K562 (cell line): Measurements from ENCODE around the gene MRTFB. TPM values are rescaled to one million over a fixed set of nuclear protein-coding genes. Genes with fewer than 3 reads are reported as not detected.

ENCODE experiments used
- ATAC-seq: fragments of 200-7000 bp; cut with Tn5 transposase; 3 replicates; pipeline ENCODE4 v1.9.1; 2020; ENCODE audit warnings: moderate library complexity
- BruUV-seq: library from RNA; stranded (reverse); fragments of 400-500 nt; replicated peaks from 2 replicates; lab custom pipeline; 2021; lab: Mats Ljungman, UMichigan
- CTCF ChIA-PET: fragments of 300-600 bp; formaldehyde crosslinking; extraction: SDS; loops from one replicate; lab custom pipeline; 2021; ENCODE audit warnings: low intra/inter-chr PET ratio; lab: Yijun Ruan, JAX
- POLR2A ChIA-PET: fragments of 300-600, 350-650 bp; sonication (Branson Sonifier 250); formaldehyde crosslinking; extraction: SDS; loops from one replicate; lab custom pipeline; 2021; ENCODE audit warnings: antibody characterized with exemption, inconsistent platforms; lab: Yijun Ruan, JAX
- DNase-seq, 4 experiments: peaks; one replicate each; pipeline versions ENCODE4 v3.0.0 to v3.0.0-alpha.2; 2011 to 2018; ENCODE audit warnings: low spot score in 3 of 4, mixed read lengths in 3 of 4; ENCODE audit errors: extremely low read depth in 1 of 4
- FAIRE-seq: peaks from 2 replicates; lab custom pipeline; 2011; peaks lifted over from hg19 to GRCh38; lab: Jason Lieb, UNC
- H2AFZ ChIP-seq: 2 replicates; pipeline ENCODE4 v1.6.0; 2011; ENCODE audit warnings: low read depth, low read length, control low read depth, inconsistent platforms
- H3K27ac ChIP-seq: fragments of 200-600 bp; 3 replicates; pipeline ENCODE4 v1.8.0; 2011; ENCODE audit warnings: low read depth, mild to moderate bottlenecking, control low read depth, inconsistent platforms, low read length, moderate library complexity, mixed read lengths; ENCODE audit errors: extremely low read depth
- H3K27me3 ChIP-seq, 2 experiments: fragments of 300-600 bp in 1 of 2; 2 replicates in 1 of 2; 3 replicates in 1 of 2; pipeline versions ENCODE4 v1.6.0 to v1.8.0; 2011; ENCODE audit warnings: inconsistent platforms in 2 of 2, low read length in 2 of 2, mild to moderate bottlenecking in 1 of 2, mixed read lengths in 1 of 2, moderate library complexity in 1 of 2; ENCODE audit not compliant: control insufficient read depth in 2 of 2, insufficient read depth in 2 of 2
- H3K36me3 ChIP-seq: fragments of 300-600 bp; 3 replicates; pipeline ENCODE4 v1.8.0; 2011; ENCODE audit warnings: mild to moderate bottlenecking, low read length, inconsistent platforms; ENCODE audit not compliant: control insufficient read depth, insufficient read depth
- H3K4me1 ChIP-seq, 2 experiments: fragments of 200-600 bp in 1 of 2; replicated peaks in 1 of 2; 2 replicates in 1 of 2; 3 replicates in 1 of 2; pipeline versions ENCODE4 v1.5.1 to v1.8.0; 2011; ENCODE audit warnings: inconsistent platforms in 2 of 2, low read length in 2 of 2, mild to moderate bottlenecking in 1 of 2, mixed read lengths in 1 of 2, moderate library complexity in 1 of 2; ENCODE audit not compliant: control insufficient read depth in 2 of 2, insufficient read depth in 2 of 2
- H3K4me2 ChIP-seq: 2 replicates; pipeline ENCODE4 v1.6.1; 2011; ENCODE audit warnings: low read length, control low read depth, inconsistent platforms, mixed read lengths; ENCODE audit not compliant: insufficient read depth
- H3K4me3 ChIP-seq: fragments of 200-600 bp; sonication (generic), shearing (Covaris generic); 2 replicates; pipeline ENCODE4 v1.5.1; 2016; ENCODE audit warnings: control low read depth, inconsistent platforms
- H3K79me2 ChIP-seq: fragments of 200-600 bp; 3 replicates; pipeline ENCODE4 v1.8.0; 2011; ENCODE audit warnings: low read length, inconsistent platforms; ENCODE audit not compliant: control insufficient read depth, insufficient read depth
- H3K9ac ChIP-seq, 2 experiments: 2 replicates each; pipeline versions ENCODE4 v1.6.0 to v1.6.1; 2011; ENCODE audit warnings: low read depth in 2 of 2, low read length in 2 of 2, control low read depth in 1 of 2, inconsistent platforms in 1 of 2, mild to moderate bottlenecking in 1 of 2, mixed read lengths in 1 of 2; ENCODE audit not compliant: insufficient read depth in 1 of 2
- H3K9me1 ChIP-seq: one replicate; pipeline ENCODE4 v1.6.0; 2011; ENCODE audit warnings: inconsistent platforms, mild to moderate bottlenecking, low read length, moderate library complexity; ENCODE audit not compliant: control insufficient read depth, insufficient read depth
- H3K9me3 ChIP-seq: replicated peaks from 2 replicates; pipeline ENCODE4 v1.5.1; 2011; ENCODE audit warnings: low read depth, low read length, inconsistent platforms; ENCODE audit not compliant: control insufficient read depth, insufficient read depth
- H4K20me1 ChIP-seq: replicated peaks from 2 replicates; pipeline ENCODE4 v1.6.1; 2011; ENCODE audit warnings: low read length, inconsistent platforms, mixed read lengths; ENCODE audit not compliant: control insufficient read depth, insufficient read depth
- ELF4 ChIP-seq: fragments of 450-650 bp; formaldehyde crosslinking; IDR thresholded peaks from 2 replicates; pipeline ENCODE4 v1.4.0; 2022; ENCODE audit warnings: missing genetic modification characterization
- FOXJ2 ChIP-seq: fragments of 200-800 bp; sonication (Bioruptor generic); IDR thresholded peaks from 2 replicates; pipeline ENCODE4 v1.6.1; 2016; ENCODE audit warnings: missing genetic modification characterization, missing compliant biosample characterization
- KAT2B ChIP-seq: IDR thresholded peaks from one replicate; pipeline ENCODE4 v1.6.1; 2012; ENCODE audit warnings: low read depth, mild to moderate bottlenecking, control low read depth, inconsistent platforms, low read length, moderate library complexity
- KDM1A ChIP-seq, 2 experiments: fragments of 450-650 bp; IDR thresholded peaks; 2 replicates each; pipeline ENCODE4 v1.6.1; 2016; ENCODE audit warnings: mild to moderate bottlenecking in 2 of 2
- SAFB2 ChIP-seq: fragments of 200-400 bp; formaldehyde crosslinking; IDR thresholded peaks from 2 replicates; pipeline ENCODE4 v1.6.1; 2018; ENCODE audit warnings: borderline replicate concordance, low read length, low read depth, moderate library complexity; ENCODE audit not compliant: severe bottlenecking
- ZNF282 ChIP-seq: sonication (generic); formaldehyde crosslinking; IDR thresholded peaks from 2 replicates; pipeline ENCODE4 v1.8.1; 2023; ENCODE audit warnings: missing genetic modification reagents
- WGBS: fragments of 100-300 bp; shearing (Covaris generic); methylation state at CpG from one replicate; pipeline ENCODE4 v1.1.6; 2016; ENCODE audit warnings: low coverage, mixed read lengths; ENCODE audit not compliant: insufficient coverage; ENCODE audit errors: missing lambda C conversion rate; 5-methylcytosine and 5-hydroxymethylcytosine counted together
- in situ Hi-C: fragments of 300-500 bp; cut with MboI; formaldehyde crosslinking; loops from 4 replicates; pipeline ENCODE4 v1.15.0; 2018; ENCODE audit warnings: inconsistent platforms, mixed read lengths
- intact Hi-C: fragments of 100-400 bp; cut with micrococcal nuclease; formaldehyde crosslinking; loops from 2 replicates; pipeline ENCODE4 v1.14.2; 2022
- polyA plus RNA-seq, 8 experiments: library from polyadenylated mRNA; depleted of rRNA in 4 of 8; stranded (reverse) in 5 of 8; unstranded in 3 of 8; fragments of >200 nt; fragmentation: Nextera tagmentation in 2 of 8; fragmentation: Illumina TruSeq in 1 of 8; extraction: Ambion mirVana in 2 of 8; extraction: Trizol in 1 of 8; gene quantifications; 2 replicates each; pipeline versions ENCODE4 v1.2.1 to v1.2.3, GENCODE V29; 2011 to 2014; ENCODE audit warnings: inconsistent platforms in 1 of 8, missing spikeins in 1 of 8
- total RNA-seq, 7 experiments: library from RNA; depleted of rRNA in 6 of 7; stranded (reverse); fragments of >200 nt in 6 of 7; fragmentation: Illumina TruSeq in 2 of 7; extraction: Trizol in 2 of 7; gene quantifications; 2 replicates each; pipeline versions ENCODE4 v1.2.1 to v1.2.3, GENCODE V29; 2011 to 2021; ENCODE audit warnings: low replicate concordance in 1 of 7
- TF ChIP-seq, protein P1 (sequence below): fragments of 250-450 bp; sonication (Bioruptor Pico); IDR thresholded peaks from 2 replicates; pipeline ENCODE4 v1.8.0; 2022; ENCODE audit warnings: inconsistent platforms, mild to moderate bottlenecking, moderate library complexity, borderline replicate concordance

Gene MRTFB
- total and polyA plus RNA-seq, 9 of the 15 experiments (the other 6 are each of a cell fraction or from before 2014, with no cell fraction given): 2.2 to 12.7 (median 7.0) TPM

DNA sequence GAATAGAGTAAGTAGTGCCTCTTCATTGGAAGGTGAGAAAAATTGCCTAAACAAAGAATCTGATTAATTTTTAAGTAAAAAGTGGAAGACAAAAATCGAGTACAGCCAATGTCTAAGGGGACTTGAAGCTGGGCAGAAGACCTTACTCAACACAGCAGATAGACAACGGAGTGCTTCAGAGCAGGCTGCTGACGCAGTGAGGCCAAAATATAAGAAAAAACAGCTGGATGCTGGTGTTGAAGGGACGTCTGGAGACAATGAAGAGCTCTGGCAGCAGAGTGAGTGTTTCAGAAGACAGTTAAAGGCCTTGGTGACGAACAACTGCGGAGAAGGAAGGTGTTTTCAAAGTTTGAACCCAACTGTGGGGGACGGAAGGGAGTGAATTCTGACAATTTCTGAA, 169.8 kb downstream of the MRTFB start:
- ChIA-PET POLR2A (interaction anchor here (0.6 to 1.1 kb wide), 5 partner anchors 12 to 247 kb away, joined by 3 to 4 read pairs (median 3); no protein-coding TSS in a partner anchor), CTCF (no interaction called here)
- whole genome bisulfite sequencing: 68% methylated on average over 7 of the region's 7 CpGs
- no peak for DNase-seq
- H3K9me1 ChIP-seq: no peaks in the 10 kb centered on the region
- intact Hi-C loops (no loop called here), in situ Hi-C loops (no loop called here)
- no peaks in the 10 kb centered on the region for H4K20me1 ChIP-seq
- no peak overlapping the region for H2AFZ ChIP-seq
- H3K4me1 ChIP-seq: no peaks in the 10 kb centered on the region; a peak in 1 of 5 replicates
- no peak overlapping the region for H3K4me3 ChIP-seq
- H3K36me3 ChIP-seq: peaks cover 24% of the 10 kb centered on the region; the same call in 2 of the 3 replicates
- BruUV-seq: no TSS peak
- no peak for FAIRE-seq
- H3K79me2 ChIP-seq: no peaks in the 10 kb centered on the region
- ATAC-seq: no peak
- H3K9ac ChIP-seq: no peak overlapping the region
- H3K4me2 ChIP-seq: no peak overlapping the region
- no peaks in the 10 kb centered on the region for H3K9me3 ChIP-seq
- no peaks in the 10 kb centered on the region for H3K27me3 ChIP-seq
- no peak overlapping the region for H3K27ac ChIP-seq
- TF ChIP-seq FOXJ2 (tag) (no peak), SAFB2 (no peak), KDM1A (IDR thresholded peaks at IDR 0.05) (no peak), KAT2B (no peak), ZNF282 (CRISPR knock-in tag) (no peak), ELF4 (CRISPR knock-in tag) (no peak)
- TF ChIP-seq, protein P1, sequence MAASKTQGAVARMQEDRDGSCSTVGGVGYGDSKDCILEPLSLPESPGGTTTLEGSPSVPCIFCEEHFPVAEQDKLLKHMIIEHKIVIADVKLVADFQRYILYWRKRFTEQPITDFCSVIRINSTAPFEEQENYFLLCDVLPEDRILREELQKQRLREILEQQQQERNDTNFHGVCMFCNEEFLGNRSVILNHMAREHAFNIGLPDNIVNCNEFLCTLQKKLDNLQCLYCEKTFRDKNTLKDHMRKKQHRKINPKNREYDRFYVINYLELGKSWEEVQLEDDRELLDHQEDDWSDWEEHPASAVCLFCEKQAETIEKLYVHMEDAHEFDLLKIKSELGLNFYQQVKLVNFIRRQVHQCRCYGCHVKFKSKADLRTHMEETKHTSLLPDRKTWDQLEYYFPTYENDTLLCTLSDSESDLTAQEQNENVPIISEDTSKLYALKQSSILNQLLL: no peak
